Colonic mucosa (tissue), 4 donors: ENCODE measurements around the gene FIGN. TPM values are rescaled to one million over a fixed set of nuclear protein-coding genes. Genes with fewer than 3 reads are reported as not detected.

Experiments
- DNase-seq: peaks from one replicate; pipeline ENCODE4 v3.0.0-alpha.2; 2020
- H3K27ac ChIP-seq: fragments of 200-600 bp; one replicate; pipeline ENCODE4 v1.8.0; 2021
- H3K27me3 ChIP-seq: fragments of 200-600 bp; one replicate; pipeline ENCODE4 v1.8.0; 2021
- H3K36me3 ChIP-seq: fragments of 200-600 bp; one replicate; pipeline ENCODE4 v1.8.0; 2021
- H3K4me1 ChIP-seq: fragments of 200-600 bp; one replicate; pipeline ENCODE4 v1.8.0; 2021; ENCODE audit warnings: mild to moderate bottlenecking
- H3K4me3 ChIP-seq: fragments of 200-600 bp; one replicate; pipeline ENCODE4 v1.8.0; 2021
- H3K9ac ChIP-seq, 2 donors: one replicate each; pipeline ENCODE4 v1.7.0; 2013; ENCODE audit warnings: control low read depth in 2 of 2, low read depth in 2 of 2, low read length in 2 of 2
- H3K9me3 ChIP-seq: fragments of 200-600 bp; one replicate; pipeline ENCODE4 v1.8.0; 2021
- CTCF ChIP-seq: fragments of 200-600 bp; IDR thresholded peaks from one replicate; pipeline ENCODE4 v1.8.0; 2022; ENCODE audit warnings: antibody characterized with exemption, mild to moderate bottlenecking
- intact Hi-C: fragments of 100-400 bp; cut with DNase I; formaldehyde crosslinking; loops from one replicate; pipeline ENCODE4 v1.14.1; 2022
- total RNA-seq, 2 donors: library from RNA; stranded (reverse); fragmentation: NEBNext Ultra II Directional in 1 of 2; extraction: Animal tissue kit (Norgen Biotek cat#: 25700) in 1 of 2; gene quantifications; one replicate each; pipeline ENCODE4 v1.2.1, GENCODE V29; 2021
- donor health status: healthy.
- donor health status: DM: no; HTN: no; CAD: no.
- donor health status: DM: no; HTN: no; CAD: no.

Gene FIGN
- total RNA-seq, 2 donors from 2014 or later = 0.58 to 0.89 TPM

- Histone ChIP-seq H3K9me3 (no peaks in the 10 kb centered on the region), H3K27ac (peak overlapping the region; percentile 13), H3K36me3 (no peaks in the 10 kb centered on the region), H3K27me3 (peaks cover 8% of the 10 kb centered on the region), H3K9ac (no peak overlapping the region), H3K4me1 (no peaks in the 10 kb centered on the region), H3K4me3 (no peak overlapping the region)
- TF ChIP-seq CTCF = no peak
- intact Hi-C loops = no loop called here
- DNase-seq = no peak
Observed at GRCh38 chr2:163733301-163733938, 2.4 kb downstream of the FIGN start.

GRCh38 chr2:163732727-163733126, 3.1 kb downstream of the FIGN start:
- intact Hi-C loops = no loop called here
- Histone ChIP-seq H3K4me1 (no peaks in the 10 kb centered on the region), H3K27ac (peak overlapping the region; percentile 13), H3K9ac (no peak overlapping the region), H3K4me3 (no peak overlapping the region), H3K36me3 (no peaks in the 10 kb centered on the region), H3K9me3 (no peaks in the 10 kb centered on the region), H3K27me3 (peaks cover 8% of the 10 kb centered on the region)
- no peak for TF ChIP-seq CTCF
- no peak for DNase-seq

- Histone ChIP-seq H3K9me3 (no peaks in the 10 kb centered on the region), H3K36me3 (no peaks in the 10 kb centered on the region), H3K27ac (peak overlapping the region; percentile 34), H3K4me1 (no peaks in the 10 kb centered on the region), H3K27me3 (peaks cover 5% of the 10 kb centered on the region), H3K9ac (no peak overlapping the region), H3K4me3 (no peak overlapping the region)
- no peak for TF ChIP-seq CTCF
- DNase-seq = no peak
- intact Hi-C loops = no loop called here
Observed at GRCh38 chr2:163731735-163732134, 4.1 kb downstream of the FIGN start.

GRCh38 chr2:163730556-163730955, 5.3 kb downstream of the FIGN start:
- Histone ChIP-seq H3K27me3 (no peaks in the 10 kb centered on the region), H3K9ac (no peak overlapping the region), H3K4me1 (no peaks in the 10 kb centered on the region), H3K4me3 (no peak overlapping the region), H3K36me3 (no peaks in the 10 kb centered on the region), H3K9me3 (no peaks in the 10 kb centered on the region), H3K27ac (peak overlapping the region; percentile 34)
- DNase-seq = no peak
- intact Hi-C loops = no loop called here
- TF ChIP-seq CTCF = no peak

- H3K27ac ChIP-seq = no peak overlapping the region
- H3K36me3 ChIP-seq = no peaks in the 10 kb centered on the region
- intact Hi-C loops = no loop called here
- no peaks in the 10 kb centered on the region for H3K4me1 ChIP-seq
- DNase-seq = no peak
- no peak overlapping the region for H3K4me3 ChIP-seq
- H3K27me3 ChIP-seq = no peaks in the 10 kb centered on the region
- no peak for TF ChIP-seq CTCF
- no peak overlapping the region for H3K9ac ChIP-seq
- no peaks in the 10 kb centered on the region for H3K9me3 ChIP-seq
Observed at GRCh38 chr2:163729636-163730273, 6.1 kb downstream of the FIGN start.
